Sigmoid colon (tissue), 4 donors: Measurements from ENCODE around the gene LRP6.

Experiments
- EP300 ChIP-seq, 4 donors: sonication (generic); formaldehyde crosslinking; IDR thresholded peaks; one replicate each; pipeline ENCODE4 v1.6.1; 2017; ENCODE audit warnings: antibody characterized with exemption in 4 of 4
- POLR2A ChIP-seq, 2 donors: fragments of 450-650 bp; IDR thresholded peaks; one replicate each; pipeline ENCODE4 v1.6.1; 2016; ENCODE audit warnings: antibody characterized with exemption in 2 of 2, mild to moderate bottlenecking in 2 of 2, moderate library complexity in 2 of 2
- TF ChIP-seq, protein P1 (sequence below), 4 experiments: fragments of 450-650 bp in 3 of 4; fragments of 200-600 bp in 1 of 4; IDR thresholded peaks; one replicate each; pipeline ENCODE4 v1.5.1; 2016 to 2019; ENCODE audit warnings: antibody characterized with exemption in 4 of 4, mild to moderate bottlenecking in 3 of 4, moderate library complexity in 2 of 4

DNA sequence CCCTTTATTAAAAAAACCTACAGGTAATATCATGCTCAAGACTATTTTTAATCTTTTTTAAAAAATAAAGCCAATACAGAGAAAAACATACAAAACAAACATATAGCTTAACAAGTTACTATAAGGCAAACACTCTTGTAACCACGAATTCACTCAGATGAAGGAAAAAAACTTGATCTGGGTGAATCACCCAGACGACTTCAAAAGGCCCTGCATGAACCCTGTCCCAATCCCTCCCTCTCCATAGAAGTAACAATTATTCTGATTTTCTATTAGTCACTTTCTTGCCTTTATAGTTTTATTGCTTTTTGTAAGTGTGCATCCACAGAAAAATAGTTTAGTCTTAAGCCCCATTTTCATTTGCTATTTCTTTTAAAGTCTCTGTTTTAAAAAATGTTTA, 72.6 kb downstream of the LRP6 start:
- TF ChIP-seq, protein P1, sequence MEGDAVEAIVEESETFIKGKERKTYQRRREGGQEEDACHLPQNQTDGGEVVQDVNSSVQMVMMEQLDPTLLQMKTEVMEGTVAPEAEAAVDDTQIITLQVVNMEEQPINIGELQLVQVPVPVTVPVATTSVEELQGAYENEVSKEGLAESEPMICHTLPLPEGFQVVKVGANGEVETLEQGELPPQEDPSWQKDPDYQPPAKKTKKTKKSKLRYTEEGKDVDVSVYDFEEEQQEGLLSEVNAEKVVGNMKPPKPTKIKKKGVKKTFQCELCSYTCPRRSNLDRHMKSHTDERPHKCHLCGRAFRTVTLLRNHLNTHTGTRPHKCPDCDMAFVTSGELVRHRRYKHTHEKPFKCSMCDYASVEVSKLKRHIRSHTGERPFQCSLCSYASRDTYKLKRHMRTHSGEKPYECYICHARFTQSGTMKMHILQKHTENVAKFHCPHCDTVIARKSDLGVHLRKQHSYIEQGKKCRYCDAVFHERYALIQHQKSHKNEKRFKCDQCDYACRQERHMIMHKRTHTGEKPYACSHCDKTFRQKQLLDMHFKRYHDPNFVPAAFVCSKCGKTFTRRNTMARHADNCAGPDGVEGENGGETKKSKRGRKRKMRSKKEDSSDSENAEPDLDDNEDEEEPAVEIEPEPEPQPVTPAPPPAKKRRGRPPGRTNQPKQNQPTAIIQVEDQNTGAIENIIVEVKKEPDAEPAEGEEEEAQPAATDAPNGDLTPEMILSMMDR (IDR thresholded peaks at IDR 0.05) = no peak
- TF ChIP-seq POLR2A (IDR thresholded peaks at IDR 0.05) (no peak), EP300 (IDR thresholded peaks at IDR 0.05) (no peak)
